ENCODE results near the gene VASH1. TPM values are rescaled to one million over a fixed set of nuclear protein-coding genes. Genes with fewer than 3 reads are reported as not detected.

The VASH1 gene
- total and polyA plus RNA-seq, 7 donors = 3.0 to 13.0 (median 3.7) TPM

GRCh38 chr14:76773956-76774820 lies 12.9 kb downstream of the VASH1 start:
- no peaks in the 10 kb centered on the region for H3K27me3 ChIP-seq
- H3K27ac ChIP-seq = peak overlapping the region in 3 of 4 donors; percentile 25 to 65 (median 48)
- intact Hi-C loops (cut with DNase I) = no loop called here
- DNase-seq = peak; percentile 60
- H3K36me3 ChIP-seq = peaks cover 0 to 13% (median 0%) of the 10 kb centered on the region in 4 donors
- no peak overlapping the region for H3K4me3 ChIP-seq
- TF ChIP-seq CTCF (IDR thresholded peaks at IDR 0.05) = no peak
- no peak for TF ChIP-seq POLR2AphosphoS5 (IDR thresholded peaks at IDR 0.05)
- no peak for TF ChIP-seq POLR2A (IDR thresholded peaks at IDR 0.05)
- no peak for TF ChIP-seq EP300 (IDR thresholded peaks at IDR 0.05)
- peaks cover 0 to 18% (median 13%) of the 10 kb centered on the region in 4 donors for H3K4me1 ChIP-seq
- H3K9me3 ChIP-seq = no peaks in the 10 kb centered on the region
- 82 to 88% methylated on average over 18 of the region's 18 CpGs for WGBS, 2 donors

GRCh38 chr14:76774821-76775694 lies 13.8 kb downstream of the VASH1 start:
- peak; percentile 51 for DNase-seq
- no peaks in the 10 kb centered on the region for H3K9me3 ChIP-seq
- peaks cover 0 to 18% (median 13%) of the 10 kb centered on the region in 4 donors for H3K4me1 ChIP-seq
- 74 to 90% methylated on average over 22 of the region's 22 CpGs for WGBS, 2 donors
- H3K36me3 ChIP-seq = peaks cover 0 to 13% (median 0%) of the 10 kb centered on the region in 4 donors
- H3K4me3 ChIP-seq = no peak overlapping the region
- H3K27me3 ChIP-seq = no peaks in the 10 kb centered on the region
- H3K27ac ChIP-seq = no peak overlapping the region
- intact Hi-C loops (cut with DNase I) = no loop called here
- TF ChIP-seq CTCF (IDR thresholded peaks at IDR 0.05) = no peak
- no peak for TF ChIP-seq POLR2A (IDR thresholded peaks at IDR 0.05)
- no peak for TF ChIP-seq POLR2AphosphoS5 (IDR thresholded peaks at IDR 0.05)
- no peak for TF ChIP-seq EP300 (IDR thresholded peaks at IDR 0.05)

GRCh38 chr14:76775695-76776427 lies 14.6 kb downstream of the VASH1 start:
- Histone ChIP-seq H3K4me3 (no peak overlapping the region), H3K27ac (no peak overlapping the region), H3K9me3 (no peaks in the 10 kb centered on the region), H3K36me3 (peaks cover 0 to 13% (median 0%) of the 10 kb centered on the region in 4 donors), H3K4me1 (peaks cover 0 to 18% (median 13%) of the 10 kb centered on the region in 4 donors), H3K27me3 (no peaks in the 10 kb centered on the region)
- WGBS, 2 donors = 92 to 95% methylated on average over 54 of the region's 54 CpGs
- peak; percentile 64 for DNase-seq
- intact Hi-C loops (cut with DNase I) = no loop called here
- no peak for TF ChIP-seq POLR2AphosphoS5 (IDR thresholded peaks at IDR 0.05)
- TF ChIP-seq CTCF (IDR thresholded peaks at IDR 0.05) = no peak
- TF ChIP-seq EP300 (IDR thresholded peaks at IDR 0.05) = no peak
- TF ChIP-seq POLR2A (IDR thresholded peaks at IDR 0.05) = no peak

- Histone ChIP-seq H3K36me3 (peaks cover 0 to 13% (median 0%) of the 10 kb centered on the region in 4 donors), H3K9me3 (no peaks in the 10 kb centered on the region), H3K4me1 (peaks cover 0 to 21% (median 13%) of the 10 kb centered on the region in 4 donors), H3K27me3 (no peaks in the 10 kb centered on the region), H3K4me3 (no peak overlapping the region), H3K27ac (no peak overlapping the region)
- no peak for TF ChIP-seq POLR2AphosphoS5 (IDR thresholded peaks at IDR 0.05)
- no peak for TF ChIP-seq EP300 (IDR thresholded peaks at IDR 0.05)
- no peak for TF ChIP-seq POLR2A (IDR thresholded peaks at IDR 0.05)
- intact Hi-C loops (cut with DNase I) = no loop called here
- WGBS, 2 donors = 72 to 88% methylated on average over 10 of the region's 10 CpGs
- peak; percentile 55 for DNase-seq
Measured at GRCh38 chr14:76776428-76777251, 15.4 kb downstream of the VASH1 start.

Data from sigmoid colon (tissue), 7 donors.